Ovary (tissue), 9 donors: Measurements from ENCODE around the gene RHBG. TPM values are rescaled to one million over a fixed set of nuclear protein-coding genes. Genes with fewer than 3 reads are reported as not detected.

Source experiments
- DNase-seq, 5 donors: peaks; one replicate each; pipeline ENCODE4 v3.0.0-alpha.2; 2019 to 2020
- H3K27ac ChIP-seq, 2 donors: fragments of 200-600 bp; one replicate each; pipeline versions ENCODE4 v1.5.1 to v1.8.0; 2019 to 2022
- H3K27me3 ChIP-seq: fragments of 200-600 bp; one replicate; pipeline ENCODE4 v1.8.0; 2022
- H3K36me3 ChIP-seq: fragments of 200-600 bp; sonication (generic); one replicate; pipeline ENCODE4 v1.5.1; 2019
- H3K4me1 ChIP-seq: one replicate; pipeline ENCODE4 v1.8.1; 2013; ENCODE audit warnings: mild to moderate bottlenecking, moderate library complexity; ENCODE audit not compliant: insufficient read depth
- H3K4me3 ChIP-seq: fragments of 200-600 bp; sonication (generic); one replicate; pipeline ENCODE4 v1.5.1; 2017
- H3K9me3 ChIP-seq, 2 donors: fragments of 200-600 bp in 1 of 2; sonication (generic) in 1 of 2; one replicate each; pipeline versions ENCODE4 v1.5.1 to v1.8.1; 2013 to 2019; ENCODE audit warnings: mild to moderate bottlenecking in 1 of 2, moderate library complexity in 1 of 2
- EP300 ChIP-seq: sonication (generic); formaldehyde crosslinking; IDR thresholded peaks from one replicate; pipeline ENCODE4 v1.6.1; 2017; ENCODE audit warnings: antibody characterized with exemption
- POLR2A ChIP-seq: fragments of 450-650 bp; IDR thresholded peaks from one replicate; pipeline ENCODE4 v1.6.1; 2017; ENCODE audit warnings: antibody characterized with exemption, mild to moderate bottlenecking, moderate library complexity
- WGBS, 3 donors: extraction: QIAGEN DNeasy Blood & Tissue Kit in 1 of 3; methylation state at CpG; one replicate each; pipeline versions ENCODE4 v1.1.5 to v1.1.7; 2013 to 2017; 5-methylcytosine and 5-hydroxymethylcytosine counted together
- intact Hi-C, 4 donors: fragments of 100-400 bp; cut with DNase I; formaldehyde crosslinking; loops; one replicate each; pipeline versions ENCODE4 v1.11.0 to v1.15.1; 2022 to 2023
- polyA plus RNA-seq, 2 donors: library from polyadenylated mRNA; stranded (reverse); fragments of 200-250 nt in 1 of 2; fragments of 350-450 nt in 1 of 2; fragmentation: Illumina TruSeq in 1 of 2; extraction: RNeasy Lipid Tissue Mini Kit (QIAGEN cat#74804) in 1 of 2; gene quantifications; one replicate each; pipeline ENCODE4 v1.2.3, GENCODE V29; 2013 to 2014
- total RNA-seq, 7 donors: library from RNA; depleted of rRNA in 2 of 7; stranded (reverse); fragments of >200 nt in 2 of 7; fragmentation: NEBNext Ultra II Directional in 3 of 7; extraction: Animal tissue kit (Norgen Biotek cat#: 25700) in 3 of 7; gene quantifications; one replicate each; pipeline versions ENCODE4 v1.1.0 to v1.2.4, GENCODE V29; 2016 to 2023
- TF ChIP-seq, protein P1 (sequence below), 3 donors: fragments of 450-650 bp in 2 of 3; fragments of 200-600 bp in 1 of 3; IDR thresholded peaks; one replicate each; pipeline versions ENCODE4 v1.5.1 to v1.8.0; 2016 to 2022; ENCODE audit warnings: antibody characterized with exemption in 3 of 3, mild to moderate bottlenecking in 1 of 3
- donor health status: DM: no; HTN: no; CAD: no; lungs with moderate emphysema.
- donor health status: DM: no; HTN: no; CAD: no.
- donor health status: Bipolar disorder and iron deficiency.
- donor health status: DM: yes; HTN: yes; CAD: no.
- donor health status: DM: no; HTN: no; CAD: no.
- donor health status: DM: yes; HTN: yes; CAD: no.

RHBG gene
- total and polyA plus RNA-seq, 9 donors = 2.3 to 27.4 (median 13.6) TPM

DNA sequence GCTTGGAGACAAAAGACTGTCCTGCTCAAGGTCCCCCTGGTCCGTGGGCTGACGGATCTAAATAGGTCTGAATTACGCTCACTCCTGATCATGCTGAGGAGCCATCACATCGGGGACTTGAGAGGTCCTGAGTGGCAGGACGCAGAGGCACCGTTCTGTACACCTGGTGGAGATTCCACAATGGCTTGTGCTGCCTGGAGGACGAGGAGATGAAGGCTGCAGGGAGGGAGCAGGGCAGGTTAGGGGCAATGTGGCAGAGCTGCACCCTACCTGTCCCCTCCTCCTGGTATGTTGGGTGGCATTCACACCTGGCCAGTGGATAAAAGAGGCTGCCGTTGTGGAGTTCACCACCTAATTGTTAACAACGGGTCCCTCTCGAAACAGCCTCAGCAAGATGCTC lies 38.7 kb downstream of the RHBG start:
- no peaks in the 10 kb centered on the region for H3K36me3 ChIP-seq
- intact Hi-C loops = no loop called here
- DNase-seq = no peak
- no peak overlapping the region for H3K27ac ChIP-seq
- no peaks in the 10 kb centered on the region for H3K4me1 ChIP-seq
- H3K4me3 ChIP-seq = no peak overlapping the region
- TF ChIP-seq POLR2A = no peak
- 67 to 72% (median 69%) methylated on average over 10 of the region's 10 CpGs for WGBS, 3 donors
- no peaks in the 10 kb centered on the region for H3K27me3 ChIP-seq
- no peaks in the 10 kb centered on the region for H3K9me3 ChIP-seq

GRCh38 chr1:156409439-156409838 lies 40.4 kb downstream of the RHBG start:
- 72 to 82% (median 79%) methylated on average over 7 of the region's 7 CpGs for WGBS, 3 donors
- Histone ChIP-seq H3K4me3 (no peak overlapping the region), H3K4me1 (no peaks in the 10 kb centered on the region), H3K27me3 (no peaks in the 10 kb centered on the region), H3K36me3 (no peaks in the 10 kb centered on the region), H3K9me3 (no peaks in the 10 kb centered on the region), H3K27ac (no peak overlapping the region)
- TF ChIP-seq POLR2A = no peak
- no peak for DNase-seq
- intact Hi-C loops = no loop called here

- WGBS, 3 donors = 70 to 80% (median 74%) methylated on average over 4 of the region's 4 CpGs
- H3K27me3 ChIP-seq = no peaks in the 10 kb centered on the region
- intact Hi-C loops = no loop called here
Measured at GRCh38 chr1:156410238-156410637, 41.2 kb downstream of the RHBG start.

GRCh38 chr1:156410740-156411139 lies 41.7 kb downstream of the RHBG start:
- Histone ChIP-seq H3K9me3 (no peaks in the 10 kb centered on the region), H3K36me3 (no peaks in the 10 kb centered on the region), H3K27ac (no peak overlapping the region), H3K4me1 (no peaks in the 10 kb centered on the region), H3K4me3 (no peak overlapping the region), H3K27me3 (no peaks in the 10 kb centered on the region)
- no peak for DNase-seq
- TF ChIP-seq, protein P1, sequence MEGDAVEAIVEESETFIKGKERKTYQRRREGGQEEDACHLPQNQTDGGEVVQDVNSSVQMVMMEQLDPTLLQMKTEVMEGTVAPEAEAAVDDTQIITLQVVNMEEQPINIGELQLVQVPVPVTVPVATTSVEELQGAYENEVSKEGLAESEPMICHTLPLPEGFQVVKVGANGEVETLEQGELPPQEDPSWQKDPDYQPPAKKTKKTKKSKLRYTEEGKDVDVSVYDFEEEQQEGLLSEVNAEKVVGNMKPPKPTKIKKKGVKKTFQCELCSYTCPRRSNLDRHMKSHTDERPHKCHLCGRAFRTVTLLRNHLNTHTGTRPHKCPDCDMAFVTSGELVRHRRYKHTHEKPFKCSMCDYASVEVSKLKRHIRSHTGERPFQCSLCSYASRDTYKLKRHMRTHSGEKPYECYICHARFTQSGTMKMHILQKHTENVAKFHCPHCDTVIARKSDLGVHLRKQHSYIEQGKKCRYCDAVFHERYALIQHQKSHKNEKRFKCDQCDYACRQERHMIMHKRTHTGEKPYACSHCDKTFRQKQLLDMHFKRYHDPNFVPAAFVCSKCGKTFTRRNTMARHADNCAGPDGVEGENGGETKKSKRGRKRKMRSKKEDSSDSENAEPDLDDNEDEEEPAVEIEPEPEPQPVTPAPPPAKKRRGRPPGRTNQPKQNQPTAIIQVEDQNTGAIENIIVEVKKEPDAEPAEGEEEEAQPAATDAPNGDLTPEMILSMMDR (IDR thresholded peaks at IDR 0.05) = no peak
- TF ChIP-seq EP300 (no peak), POLR2A (no peak)
- intact Hi-C loops = no loop called here
- 74 to 84% (median 77%) methylated on average over 8 of the region's 8 CpGs for WGBS, 3 donors

More at GRCh38 chr1:156410238-156410637, 41.2 kb downstream of the RHBG start:
- Histone ChIP-seq H3K4me1 (no peaks in the 10 kb centered on the region), H3K4me3 (no peak overlapping the region), H3K27ac (no peak overlapping the region), H3K36me3 (no peaks in the 10 kb centered on the region), H3K9me3 (no peaks in the 10 kb centered on the region)
- TF ChIP-seq EP300 (no peak), POLR2A (no peak)
- TF ChIP-seq, protein P1 (IDR thresholded peaks at IDR 0.05) = no peak
- no peak for DNase-seq

GRCh38 chr1:156412653-156413321 lies 43.8 kb downstream of the RHBG start:
- Histone ChIP-seq H3K27me3 (no peaks in the 10 kb centered on the region), H3K27ac (no peak overlapping the region), H3K4me1 (no peaks in the 10 kb centered on the region), H3K4me3 (no peak overlapping the region), H3K9me3 (no peaks in the 10 kb centered on the region), H3K36me3 (no peaks in the 10 kb centered on the region)
- intact Hi-C loops = no loop called here
- DNase-seq = no peak
- TF ChIP-seq EP300 (no peak), POLR2A (no peak)
- TF ChIP-seq, protein P1 (IDR thresholded peaks at IDR 0.05) = no peak
- 61 to 71% (median 69%) methylated on average over 10 of the region's 10 CpGs for WGBS, 3 donors
